Measurements from ENCODE around the gene PCK1.

PCK1 gene

GRCh38 chr20:57594092-57594951, 33.4 kb downstream of the PCK1 start:
- peak in 34 of 42 donors; percentile 17 to 83 (median 52) for DNase-seq
- intact Hi-C loops (cut with DNase I), result loop anchor here (2.0 to 10.0 kb wide), 2 partner anchors 80 to 220 kb away; no protein-coding TSS in a partner anchor

- DNase-seq, result no peak
- intact Hi-C loops (cut with DNase I), result loop anchor here (2.0 to 10.0 kb wide), 3 partner anchors 81 to 613 kb away; no protein-coding TSS in a partner anchor
Measured at GRCh38 chr20:57595041-57596030, 34.4 kb downstream of the PCK1 start.

GRCh38 chr20:57596358-57596757, 35.4 kb downstream of the PCK1 start:
- DNase-seq, result no peak
- intact Hi-C loops (cut with DNase I), result loop anchor here (2.0 to 10.0 kb wide), 2 partner anchors 222 to 612 kb away; no protein-coding TSS in a partner anchor

GRCh38 chr20:57596998-57597939, 36.4 kb downstream of the PCK1 start:
- peak; percentile 45 to 89 (median 75) for DNase-seq
- intact Hi-C loops (cut with DNase I), result loop anchor here (2.0 to 10.0 kb wide), 2 partner anchors 222 to 612 kb away; no protein-coding TSS in a partner anchor

- DNase-seq, result no peak
- intact Hi-C loops (cut with DNase I), result loop anchor here (10.0 kb wide), 1 partner anchor 223 kb away; no protein-coding TSS in a partner anchor
Measured at GRCh38 chr20:57598060-57598459, 37.1 kb downstream of the PCK1 start.

- no peak for DNase-seq
- intact Hi-C loops (cut with DNase I), result loop anchor here (10.0 kb wide), 1 partner anchor 224 kb away; no protein-coding TSS in a partner anchor
Measured at GRCh38 chr20:57598491-57598890, 37.6 kb downstream of the PCK1 start.

- DNase-seq, result no peak
- intact Hi-C loops (cut with DNase I), result no loop called here
Measured at GRCh38 chr20:57600320-57601210, 39.7 kb downstream of the PCK1 start.

GRCh38 chr20:57601211-57601570, 40.3 kb downstream of the PCK1 start:
- no peak for DNase-seq
- intact Hi-C loops (cut with DNase I), result no loop called here

- no peak for DNase-seq
- intact Hi-C loops (cut with DNase I), result no loop called here
Measured at GRCh38 chr20:57601737-57602136, 40.8 kb downstream of the PCK1 start.

GRCh38 chr20:57603120-57603519, 42.2 kb downstream of the PCK1 start:
- no peak for DNase-seq
- intact Hi-C loops (cut with DNase I), result no loop called here

- intact Hi-C loops (cut with DNase I), result no loop called here
- no peak for DNase-seq
Measured at GRCh38 chr20:57605045-57605444, 44.1 kb downstream of the PCK1 start.

GRCh38 chr20:57605878-57606277, 45.0 kb downstream of the PCK1 start:
- intact Hi-C loops (cut with DNase I), result no loop called here
- no peak for DNase-seq

GRCh38 chr20:57608516-57608915, 47.6 kb downstream of the PCK1 start:
- no peak for DNase-seq
- intact Hi-C loops (cut with DNase I), result no loop called here

GRCh38 chr20:57609086-57609841, 48.4 kb downstream of the PCK1 start:
- intact Hi-C loops (cut with DNase I), result no loop called here
- no peak for DNase-seq

GRCh38 chr20:57609842-57610167, 48.9 kb downstream of the PCK1 start:
- intact Hi-C loops (cut with DNase I), result no loop called here
- DNase-seq, result no peak

GRCh38 chr20:57610261-57610952, 49.5 kb downstream of the PCK1 start:
- intact Hi-C loops (cut with DNase I), result no loop called here
- DNase-seq, result peak in 3 of 42 donors; percentile 3 to 9 (median 8)
